Measurements from ENCODE around the gene PRTG. TPM values are rescaled to one million over a fixed set of nuclear protein-coding genes. Genes with fewer than 3 reads are reported as not detected.

PRTG gene
- total RNA-seq, 3 donors from 2014 or later = 0.41 to 2.0 (median 0.78) TPM

- H3K9me3 ChIP-seq = no peaks in the 10 kb centered on the region
- intact Hi-C loops (cut with DNase I, micrococcal nuclease) = no loop called here
- ATAC-seq (no peak), DNase-seq (no peak)
- no peaks in the 10 kb centered on the region for H3K36me3 ChIP-seq (ENCODE audit: low read depth)
- no peak for TF ChIP-seq CTCF (IDR thresholded peaks at IDR 0.05)
- no peak overlapping the region for H3K4me3 ChIP-seq
- H3K4me1 ChIP-seq (ENCODE audit: low read depth) = no peaks in the 10 kb centered on the region
These were observed 28.9 kb downstream of the PRTG start for GRCh38 chr15:55714064-55714463.

GRCh38 chr15:55712363-55712762, 30.6 kb downstream of the PRTG start:
- DNase-seq = no peak
- no peaks in the 10 kb centered on the region for H3K9me3 ChIP-seq
- intact Hi-C loops (cut with DNase I, micrococcal nuclease) = no loop called here
- H3K4me3 ChIP-seq = no peak overlapping the region
- no peak for TF ChIP-seq CTCF (IDR thresholded peaks at IDR 0.05)
- no peaks in the 10 kb centered on the region for H3K4me1 ChIP-seq (ENCODE audit: low read depth)
- ATAC-seq = no peak
- H3K36me3 ChIP-seq (ENCODE audit: low read depth) = no peaks in the 10 kb centered on the region

- ATAC-seq (no peak), DNase-seq (no peak)
- no peaks in the 10 kb centered on the region for H3K9me3 ChIP-seq
- intact Hi-C loops (cut with DNase I, micrococcal nuclease) = no loop called here
- TF ChIP-seq CTCF (IDR thresholded peaks at IDR 0.05) = no peak
- H3K36me3 ChIP-seq (ENCODE audit: low read depth) = no peaks in the 10 kb centered on the region
- H3K4me3 ChIP-seq = no peak overlapping the region
- H3K4me1 ChIP-seq (ENCODE audit: low read depth) = no peaks in the 10 kb centered on the region
These were observed 32.7 kb downstream of the PRTG start for GRCh38 chr15:55710286-55710685.

- ATAC-seq = no peak
- Histone ChIP-seq H3K4me1 (ENCODE audit: low read depth) (no peaks in the 10 kb centered on the region), H3K9me3 (no peaks in the 10 kb centered on the region), H3K36me3 (ENCODE audit: low read depth) (no peaks in the 10 kb centered on the region), H3K4me3 (no peak overlapping the region)
- no peak for TF ChIP-seq CTCF (IDR thresholded peaks at IDR 0.05)
- no peak for DNase-seq
- intact Hi-C loops (cut with DNase I, micrococcal nuclease) = no loop called here
These were observed 33.5 kb downstream of the PRTG start for GRCh38 chr15:55709458-55709857.

GRCh38 chr15:55708720-55709119, 34.2 kb downstream of the PRTG start:
- intact Hi-C loops (cut with DNase I, micrococcal nuclease) = no loop called here
- no peak for TF ChIP-seq CTCF (IDR thresholded peaks at IDR 0.05)
- no peaks in the 10 kb centered on the region for H3K36me3 ChIP-seq (ENCODE audit: low read depth)
- H3K4me1 ChIP-seq (ENCODE audit: low read depth) = no peaks in the 10 kb centered on the region
- no peaks in the 10 kb centered on the region for H3K9me3 ChIP-seq
- no peak overlapping the region for H3K4me3 ChIP-seq
- no peak for ATAC-seq
- DNase-seq = no peak

GRCh38 chr15:55707951-55708350, 35.0 kb downstream of the PRTG start:
- DNase-seq (no peak), ATAC-seq (no peak)
- Histone ChIP-seq H3K4me3 (no peak overlapping the region), H3K4me1 (ENCODE audit: low read depth) (no peaks in the 10 kb centered on the region), H3K9me3 (no peaks in the 10 kb centered on the region), H3K36me3 (ENCODE audit: low read depth) (no peaks in the 10 kb centered on the region)
- TF ChIP-seq CTCF (IDR thresholded peaks at IDR 0.05) = no peak
- intact Hi-C loops (cut with DNase I, micrococcal nuclease) = no loop called here
